Lung (tissue), 12 donors: ENCODE data around the gene TLK2. TPM values are rescaled to one million over a fixed set of nuclear protein-coding genes. Genes with fewer than 3 reads are reported as not detected.
A peak's percentile ranks its signal among the peaks of the same experiment; 100 is the strongest.

Experiments
- ATAC-seq: fragments of 200-7000 bp; cut with Tn5 transposase; one replicate; pipeline ENCODE4 v1.9.1; 2020; ENCODE audit warnings: moderate number of reproducible peaks; ENCODE audit not compliant: insufficient read depth, low FRiP score
- DNase-seq, 3 donors: peaks; one replicate each; pipeline ENCODE4 v3.0.0-alpha.2; 2013 to 2017
- H3K27ac ChIP-seq, 2 donors: one replicate each; pipeline ENCODE4 v1.5.1; 2013; ENCODE audit warnings: mild to moderate bottlenecking in 2 of 2, moderate library complexity in 2 of 2, control low read depth in 1 of 2, inconsistent platforms in 1 of 2, low read depth in 1 of 2, low read length in 1 of 2
- H3K27me3 ChIP-seq, 3 donors: one replicate each; pipeline ENCODE4 v1.5.1; 2013; ENCODE audit warnings: low read length in 2 of 3; ENCODE audit not compliant: control insufficient read depth in 3 of 3, insufficient read depth in 3 of 3
- H3K36me3 ChIP-seq, 4 donors: one replicate each; pipeline ENCODE4 v1.5.1; 2013; ENCODE audit warnings: low read length in 4 of 4, mild to moderate bottlenecking in 1 of 4, moderate library complexity in 1 of 4; ENCODE audit not compliant: control insufficient read depth in 4 of 4, insufficient read depth in 4 of 4
- H3K4me1 ChIP-seq, 5 donors: one replicate each; pipeline ENCODE4 v1.5.1; 2013; ENCODE audit warnings: low read length in 5 of 5, mild to moderate bottlenecking in 2 of 5, moderate library complexity in 1 of 5; ENCODE audit not compliant: control insufficient read depth in 5 of 5, insufficient read depth in 5 of 5
- H3K4me3 ChIP-seq: one replicate; pipeline ENCODE4 v1.5.1; 2013; ENCODE audit warnings: mild to moderate bottlenecking, control low read depth, moderate library complexity
- H3K9ac ChIP-seq, 2 donors: one replicate each; pipeline ENCODE4 v1.5.1; 2013; ENCODE audit warnings: low read length in 2 of 2, control low read depth in 1 of 2; ENCODE audit not compliant: insufficient read depth in 1 of 2
- H3K9me3 ChIP-seq, 4 donors: one replicate each; pipeline ENCODE4 v1.5.1; 2013; ENCODE audit warnings: low read length in 3 of 4, mild to moderate bottlenecking in 1 of 4, moderate library complexity in 1 of 4; ENCODE audit not compliant: control insufficient read depth in 4 of 4, insufficient read depth in 3 of 4
- WGBS, 2 donors: extraction: QIAGEN DNeasy Blood & Tissue Kit; methylation state at CpG; one replicate each; pipeline ENCODE4 v1.1.7; 2013; 5-methylcytosine and 5-hydroxymethylcytosine counted together
- polyA plus RNA-seq, 2 donors: library from polyadenylated mRNA; stranded (reverse); fragments of 200-250 nt; gene quantifications; one replicate each; pipeline ENCODE4 v1.2.1, GENCODE V29; 2013
- total RNA-seq, 2 donors: library from RNA; depleted of rRNA in 1 of 2; stranded (reverse); fragments of >200 nt in 1 of 2; gene quantifications; one replicate each; pipeline ENCODE4 v1.2.1, GENCODE V29; 2014 to 2021
- TF ChIP-seq, protein P1 (sequence below): IDR thresholded peaks from 2 replicates; pipeline ENCODE4 v1.5.1; 2012; ENCODE audit warnings: mild to moderate bottlenecking; ENCODE audit errors: control extremely low read depth, extremely low read depth
- donor health status: control.
- donor health status: control.
- donor health status: Bipolar disorder and iron deficiency.
- donor health status: healthy.
- donor health status: DM: yes; HTN: yes; CAD: no.

The TLK2 gene
- total and polyA plus RNA-seq, 4 donors: 11.6 to 87.7 (median 26.0) TPM

GRCh38 chr17:62641951-62642350, 163.3 kb downstream of the TLK2 start:
- no peak for ATAC-seq
- WGBS, 2 donors: 72 to 75% methylated on average over 6 of the region's 6 CpGs

DNA sequence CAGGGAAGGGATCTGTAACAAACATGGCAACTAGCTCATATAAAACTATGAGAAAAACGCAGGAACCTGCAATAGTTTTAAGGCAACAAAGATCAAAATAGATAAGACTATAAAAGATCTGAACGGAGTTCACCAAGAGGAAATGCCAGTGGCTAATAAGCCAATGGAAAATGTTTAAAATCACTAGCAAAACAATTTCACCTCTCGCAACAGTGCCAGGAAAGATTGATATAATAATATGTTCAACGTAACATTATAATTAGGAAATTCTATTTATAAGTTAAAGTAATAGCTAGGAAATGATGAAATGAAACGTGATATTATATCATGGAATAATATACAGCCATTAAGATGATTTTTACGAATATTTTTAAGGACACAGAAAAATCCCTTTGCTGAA, 164.9 kb downstream of the TLK2 start:
- 73 to 84% methylated on average over 6 of the region's 6 CpGs for WGBS, 2 donors

More at GRCh38 chr17:62641951-62642350, 163.3 kb downstream of the TLK2 start:
- Histone ChIP-seq H3K27me3 (no peaks in the 10 kb centered on the region), H3K36me3 (peaks cover 0 to 4% (median 0%) of the 10 kb centered on the region in 4 donors), H3K9ac (no peak overlapping the region), H3K9me3 (no peaks in the 10 kb centered on the region), H3K4me3 (no peak overlapping the region), H3K27ac (no peak overlapping the region), H3K4me1 (peaks cover 0 to 21% (median 7%) of the 10 kb centered on the region in 5 donors)
- peak in 2 of 3 donors; percentile 85 to 87 for DNase-seq
- TF ChIP-seq, protein P1, sequence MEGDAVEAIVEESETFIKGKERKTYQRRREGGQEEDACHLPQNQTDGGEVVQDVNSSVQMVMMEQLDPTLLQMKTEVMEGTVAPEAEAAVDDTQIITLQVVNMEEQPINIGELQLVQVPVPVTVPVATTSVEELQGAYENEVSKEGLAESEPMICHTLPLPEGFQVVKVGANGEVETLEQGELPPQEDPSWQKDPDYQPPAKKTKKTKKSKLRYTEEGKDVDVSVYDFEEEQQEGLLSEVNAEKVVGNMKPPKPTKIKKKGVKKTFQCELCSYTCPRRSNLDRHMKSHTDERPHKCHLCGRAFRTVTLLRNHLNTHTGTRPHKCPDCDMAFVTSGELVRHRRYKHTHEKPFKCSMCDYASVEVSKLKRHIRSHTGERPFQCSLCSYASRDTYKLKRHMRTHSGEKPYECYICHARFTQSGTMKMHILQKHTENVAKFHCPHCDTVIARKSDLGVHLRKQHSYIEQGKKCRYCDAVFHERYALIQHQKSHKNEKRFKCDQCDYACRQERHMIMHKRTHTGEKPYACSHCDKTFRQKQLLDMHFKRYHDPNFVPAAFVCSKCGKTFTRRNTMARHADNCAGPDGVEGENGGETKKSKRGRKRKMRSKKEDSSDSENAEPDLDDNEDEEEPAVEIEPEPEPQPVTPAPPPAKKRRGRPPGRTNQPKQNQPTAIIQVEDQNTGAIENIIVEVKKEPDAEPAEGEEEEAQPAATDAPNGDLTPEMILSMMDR: no peak

DNA sequence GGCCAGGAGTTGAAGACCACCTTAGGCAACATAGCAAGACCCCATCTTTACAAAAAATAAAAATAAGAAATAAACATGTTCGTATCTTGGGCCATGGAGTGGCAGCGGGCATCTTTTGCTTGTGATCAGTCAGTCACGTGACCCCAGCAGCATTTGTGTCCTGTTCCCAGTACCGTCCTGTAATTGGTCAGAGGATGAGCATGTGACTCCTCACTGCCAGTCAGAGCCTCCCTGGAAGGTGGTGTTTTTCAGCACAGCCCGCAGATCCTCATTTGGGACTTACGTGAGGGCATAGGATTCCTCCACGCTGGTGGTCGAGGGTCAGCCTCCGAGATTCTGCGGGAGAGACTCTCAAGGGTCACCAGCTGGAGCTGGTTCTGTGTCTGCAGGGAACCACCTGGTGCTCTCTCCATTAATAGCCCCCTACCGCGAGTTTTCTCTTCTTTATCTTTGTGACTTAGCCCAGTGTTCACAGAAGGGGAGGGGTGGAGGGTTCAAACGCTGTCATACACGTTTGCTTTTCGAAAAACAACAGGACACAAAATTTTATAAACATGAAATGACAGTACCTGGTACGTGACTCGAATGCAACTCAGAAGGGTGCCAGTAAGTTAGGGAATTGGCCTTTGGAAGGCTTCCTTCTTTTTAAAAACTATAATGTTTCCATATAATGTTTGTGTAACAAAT, 166.0 kb downstream of the TLK2 start:
- peaks cover 0 to 6% (median 0%) of the 10 kb centered on the region in 4 donors for H3K36me3 ChIP-seq
- peaks cover 0 to 31% (median 19%) of the 10 kb centered on the region in 5 donors for H3K4me1 ChIP-seq
- no peak for DNase-seq
- H3K27me3 ChIP-seq: no peaks in the 10 kb centered on the region
- WGBS, 2 donors: 78 to 88% methylated on average over 17 of the region's 17 CpGs
- H3K27ac ChIP-seq: no peak overlapping the region
- H3K9ac ChIP-seq: no peak overlapping the region
- no peaks in the 10 kb centered on the region for H3K9me3 ChIP-seq
- TF ChIP-seq, protein P1: no peak
- H3K4me3 ChIP-seq: no peak overlapping the region
- ATAC-seq: no peak

More for the DNA sequence above, 164.9 kb downstream of the TLK2 start:
- TF ChIP-seq, protein P1: no peak
- no peaks in the 10 kb centered on the region for H3K9me3 ChIP-seq
- H3K9ac ChIP-seq: no peak overlapping the region
- H3K36me3 ChIP-seq: peaks cover 0 to 6% (median 0%) of the 10 kb centered on the region in 4 donors
- H3K27ac ChIP-seq: no peak overlapping the region
- no peak for DNase-seq
- no peaks in the 10 kb centered on the region for H3K27me3 ChIP-seq
- no peak for ATAC-seq
- peaks cover 0 to 25% (median 9%) of the 10 kb centered on the region in 5 donors for H3K4me1 ChIP-seq
- no peak overlapping the region for H3K4me3 ChIP-seq
